SK-N-SH (cell line): ENCODE results near the gene ZNF502. TPM values are rescaled to one million over a fixed set of nuclear protein-coding genes. Genes with fewer than 3 reads are reported as not detected.

Experiments
- CTCF ChIA-PET: fragments of 300-600, 350-600 bp; formaldehyde crosslinking; extraction: SDS; loops from one replicate; lab custom pipeline; 2021; lab: Yijun Ruan, JAX
- POLR2A ChIA-PET: fragments of 350-600 bp; sonication (Branson Sonifier 250); formaldehyde crosslinking; extraction: SDS; loops from one replicate; lab custom pipeline; 2020; ENCODE audit warnings: antibody characterized with exemption, inconsistent platforms; lab: Yijun Ruan, JAX
- DNase-seq: peaks from one replicate; pipeline ENCODE4 v3.0.0; 2012
- H2AFZ ChIP-seq: fragments of 200-600 bp; sonication (generic); 2 replicates; pipeline ENCODE4 v1.8.1; 2016; ENCODE audit warnings: antibody characterized with exemption, mild to moderate bottlenecking, low read depth
- H3F3A ChIP-seq: fragments of 200-600 bp; sonication (generic); replicated peaks from 2 replicates; pipeline ENCODE3; 2016; ENCODE audit warnings: antibody characterized with exemption, mild to moderate bottlenecking; ENCODE audit not compliant: insufficient read depth
- H3K27ac ChIP-seq, 2 experiments: fragments of 200-500 bp in 1 of 2; fragments of 200-600 bp in 1 of 2; sonication (Bioruptor generic) in 1 of 2; sonication (generic), shearing (Covaris generic) in 1 of 2; 2 replicates each; pipeline versions ENCODE4 v1.5.1 to v1.6.1; 2014 to 2016; ENCODE audit warnings: low read depth in 2 of 2, inconsistent platforms in 1 of 2, low read length in 1 of 2, mild to moderate bottlenecking in 1 of 2, mixed read lengths in 1 of 2
- H3K27me3 ChIP-seq: fragments of 200-600 bp; sonication (generic), shearing (Covaris generic); 2 replicates; pipeline ENCODE4 v1.6.1; 2016; ENCODE audit warnings: mixed run types; ENCODE audit not compliant: insufficient read depth
- H3K36me3 ChIP-seq, 2 experiments: fragments of 200-500 bp in 1 of 2; fragments of 200-600 bp in 1 of 2; sonication (Bioruptor generic) in 1 of 2; sonication (generic) in 1 of 2; replicated peaks in 1 of 2; 2 replicates each; pipeline versions ENCODE3 to v1.5.1; 2014 to 2016; ENCODE audit warnings: low read length in 1 of 2, mild to moderate bottlenecking in 1 of 2; ENCODE audit not compliant: insufficient read depth in 2 of 2, control insufficient read depth in 1 of 2
- H3K4me1 ChIP-seq, 2 experiments: fragments of 200-500 bp in 1 of 2; fragments of 200-600 bp in 1 of 2; sonication (Bioruptor generic) in 1 of 2; sonication (generic), shearing (Covaris generic) in 1 of 2; 2 replicates each; pipeline versions ENCODE4 v1.5.1 to v1.6.1; 2014 to 2016; ENCODE audit warnings: low read depth in 1 of 2, low read length in 1 of 2, mixed run types in 1 of 2; ENCODE audit not compliant: insufficient read depth in 2 of 2, control insufficient read depth in 1 of 2
- H3K4me2 ChIP-seq: fragments of 200-600 bp; sonication (generic), shearing (Covaris generic); 2 replicates; pipeline ENCODE4 v1.6.1; 2017; ENCODE audit warnings: mixed run types
- H3K4me3 ChIP-seq, 2 experiments: fragments of 200-500 bp in 1 of 2; fragments of 200-600 bp in 1 of 2; sonication (Bioruptor generic) in 1 of 2; sonication (generic), shearing (Covaris generic) in 1 of 2; 2 replicates each; pipeline versions ENCODE4 v1.5.1 to v1.8.1; 2014 to 2016; ENCODE audit warnings: low read depth in 2 of 2, inconsistent platforms in 1 of 2, low read length in 1 of 2, mild to moderate bottlenecking in 1 of 2, mixed read lengths in 1 of 2, moderate library complexity in 1 of 2
- H3K79me2 ChIP-seq: fragments of 200-600 bp; sonication (generic); 2 replicates; pipeline ENCODE4 v1.8.1; 2017; ENCODE audit warnings: mild to moderate bottlenecking; ENCODE audit not compliant: insufficient read depth
- H3K9ac ChIP-seq: fragments of 200-600 bp; sonication (generic); 2 replicates; pipeline ENCODE4 v1.6.1; 2017; ENCODE audit warnings: mixed run types
- H3K9me2 ChIP-seq: fragments of 200-600 bp; sonication (generic); 2 replicates; pipeline ENCODE4 v1.6.1; 2017; ENCODE audit warnings: mixed run types
- H3K9me3 ChIP-seq: fragments of 200-600 bp; sonication (generic); 2 replicates; pipeline ENCODE4 v1.6.1; 2017; ENCODE audit warnings: mixed run types, mild to moderate bottlenecking, moderate library complexity
- H4K20me1 ChIP-seq: fragments of 200-600 bp; sonication (generic); 2 replicates; pipeline ENCODE4 v1.6.1; 2017; ENCODE audit warnings: mild to moderate bottlenecking, mixed run types; ENCODE audit not compliant: insufficient read depth
- EZH2phosphoT487 ChIP-seq: fragments of 200-600 bp; sonication (generic); IDR thresholded peaks from 2 replicates; pipeline ENCODE4 v1.6.1; 2017; ENCODE audit warnings: low read depth, mixed run types, mild to moderate bottlenecking, antibody characterized with exemption, moderate library complexity, borderline replicate concordance
- MAX ChIP-seq: IDR thresholded peaks from 2 replicates; pipeline ENCODE4 v1.4.0; 2012; ENCODE audit warnings: low read depth
- NFIC ChIP-seq: IDR thresholded peaks from 2 replicates; pipeline ENCODE4 v1.4.0; 2012; ENCODE audit warnings: borderline replicate concordance
- PBX3 ChIP-seq: IDR thresholded peaks from 2 replicates; pipeline ENCODE4; 2012
- POLR2AphosphoS5 ChIP-seq: IDR thresholded peaks from 2 replicates; pipeline ENCODE4 v1.6.1; 2012; ENCODE audit warnings: low read depth, low read length
- SIN3A ChIP-seq: IDR thresholded peaks from 2 replicates; pipeline ENCODE4 v1.6.1; 2012; ENCODE audit warnings: low read depth, mild to moderate bottlenecking, low read length, moderate library complexity, borderline replicate concordance
- TCF12 ChIP-seq: IDR thresholded peaks from 2 replicates; pipeline ENCODE4 v1.4.0; 2012
- TEAD4 ChIP-seq: IDR thresholded peaks from 2 replicates; pipeline ENCODE4 v1.4.0; 2012; ENCODE audit warnings: mild to moderate bottlenecking, borderline replicate concordance; ENCODE audit not compliant: insufficient read depth
- USF2 ChIP-seq: fragments of 150-350 bp; IDR thresholded peaks from 2 replicates; pipeline ENCODE4 v1.6.1; 2017; ENCODE audit warnings: antibody characterized with exemption, low read length, low read depth, borderline replicate concordance
- YY1 ChIP-seq: IDR thresholded peaks from 2 replicates; pipeline ENCODE4 v1.4.0; 2012; ENCODE audit warnings: low read depth, mild to moderate bottlenecking
- WGBS: methylation state at CpG from one replicate; pipeline ENCODE4 v1.1.6; 2017; ENCODE audit warnings: low lambda C conversion rate; 5-methylcytosine and 5-hydroxymethylcytosine counted together
- polyA plus RNA-seq, 3 experiments: library from polyadenylated mRNA; depleted of rRNA; stranded (reverse); fragments of >200 nt; gene quantifications; 2 replicates each; pipeline ENCODE4 v1.2.3, GENCODE V29; 2012
- TF ChIP-seq, protein P1 (sequence below): fragments of 200-600 bp; sonication (generic); IDR thresholded peaks from 2 replicates; pipeline ENCODE4 v1.6.1; 2017; ENCODE audit warnings: antibody characterized with exemption, mild to moderate bottlenecking, moderate library complexity

Gene ZNF502
- polyA plus RNA-seq, 1 of the 3 experiments (the other 2 are of a cell fraction), result 2.1 TPM

DNA sequence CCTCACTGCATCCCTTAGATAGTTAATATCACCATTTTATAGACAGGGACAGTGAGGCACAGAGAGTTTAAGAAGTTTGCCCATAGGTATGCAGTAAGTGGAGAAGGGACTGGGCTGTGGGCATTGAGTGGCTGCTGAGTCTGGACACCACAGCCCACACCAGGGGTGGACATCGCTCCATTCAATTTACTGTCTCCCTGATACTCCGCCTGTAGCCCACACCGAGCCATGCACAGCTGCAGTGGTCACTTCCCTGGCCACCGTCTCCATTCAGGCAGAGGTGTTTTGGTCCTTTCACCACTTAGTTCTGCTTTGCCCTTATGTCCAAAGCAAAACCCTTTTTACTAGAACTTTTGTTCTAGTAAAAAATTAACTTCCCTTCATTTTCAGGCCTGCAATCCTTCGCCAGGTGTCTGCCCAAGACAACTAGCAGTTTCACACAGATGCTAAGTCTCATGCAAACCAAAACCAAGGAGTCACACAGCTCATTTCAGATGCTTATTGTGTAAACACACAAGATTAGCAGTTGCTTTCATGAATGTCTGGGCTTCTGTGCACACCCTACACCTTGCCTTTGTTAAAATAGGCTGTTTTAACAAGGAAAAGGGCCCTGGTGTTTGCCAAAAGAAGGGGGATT, 33.9 kb upstream of the ZNF502 start:
- Histone ChIP-seq H3K9ac (no peak overlapping the region), H3K4me1 (peaks cover 0 to 3% of the 10 kb centered on the region in 2 experiments; a peak in 1 of 4 replicates), H3K27me3 (no peaks in the 10 kb centered on the region), H3K4me3 (no peak overlapping the region), H3K9me3 (no peaks in the 10 kb centered on the region), H3K9me2 (no peaks in the 10 kb centered on the region), H3K36me3 (peaks cover 7 to 16% of the 10 kb centered on the region in 2 experiments), H3F3A (no peaks in the 10 kb centered on the region), H4K20me1 (no peaks in the 10 kb centered on the region), H3K79me2 (no peaks in the 10 kb centered on the region), H3K4me2 (no peak overlapping the region), H2AFZ (no peak overlapping the region), H3K27ac (no peak overlapping the region)
- ChIA-PET CTCF (no interaction called here), POLR2A (no interaction called here)
- DNase-seq, result no peak
- 91% methylated on average over 5 of the region's 5 CpGs for WGBS
- TF ChIP-seq POLR2AphosphoS5 (no peak), PBX3 (no peak), TCF12 (no peak), YY1 (no peak)
- TF ChIP-seq, protein P1, sequence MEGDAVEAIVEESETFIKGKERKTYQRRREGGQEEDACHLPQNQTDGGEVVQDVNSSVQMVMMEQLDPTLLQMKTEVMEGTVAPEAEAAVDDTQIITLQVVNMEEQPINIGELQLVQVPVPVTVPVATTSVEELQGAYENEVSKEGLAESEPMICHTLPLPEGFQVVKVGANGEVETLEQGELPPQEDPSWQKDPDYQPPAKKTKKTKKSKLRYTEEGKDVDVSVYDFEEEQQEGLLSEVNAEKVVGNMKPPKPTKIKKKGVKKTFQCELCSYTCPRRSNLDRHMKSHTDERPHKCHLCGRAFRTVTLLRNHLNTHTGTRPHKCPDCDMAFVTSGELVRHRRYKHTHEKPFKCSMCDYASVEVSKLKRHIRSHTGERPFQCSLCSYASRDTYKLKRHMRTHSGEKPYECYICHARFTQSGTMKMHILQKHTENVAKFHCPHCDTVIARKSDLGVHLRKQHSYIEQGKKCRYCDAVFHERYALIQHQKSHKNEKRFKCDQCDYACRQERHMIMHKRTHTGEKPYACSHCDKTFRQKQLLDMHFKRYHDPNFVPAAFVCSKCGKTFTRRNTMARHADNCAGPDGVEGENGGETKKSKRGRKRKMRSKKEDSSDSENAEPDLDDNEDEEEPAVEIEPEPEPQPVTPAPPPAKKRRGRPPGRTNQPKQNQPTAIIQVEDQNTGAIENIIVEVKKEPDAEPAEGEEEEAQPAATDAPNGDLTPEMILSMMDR, result no peak

DNA sequence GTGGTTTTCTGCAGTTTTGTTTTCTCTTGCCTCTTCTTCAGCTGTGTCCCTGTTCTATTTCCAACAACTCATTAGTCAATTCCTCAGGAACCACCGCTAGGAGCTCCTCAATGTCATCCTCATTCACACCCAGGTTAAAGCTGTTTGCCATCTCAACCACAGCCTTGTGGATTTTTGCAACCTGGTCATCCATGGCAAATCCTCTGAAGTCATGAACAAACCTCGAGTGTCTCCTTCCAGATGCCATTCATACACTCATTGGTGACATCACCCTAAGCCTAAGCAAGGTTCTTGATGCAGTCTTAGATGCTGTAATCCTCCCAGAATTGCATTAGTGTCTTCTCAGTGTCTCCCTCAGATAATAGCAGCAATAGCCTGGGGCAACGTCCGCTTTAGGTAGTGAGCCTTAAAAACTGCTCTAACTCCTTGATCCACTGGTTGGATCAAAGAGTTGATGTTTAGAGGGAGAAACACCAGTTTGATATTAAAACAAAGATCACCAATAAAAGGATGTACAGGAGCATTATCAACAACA, 31.5 kb upstream of the ZNF502 start:
- WGBS, result 82% methylated on average over 4 of the region's 4 CpGs
- Histone ChIP-seq H3K9ac (no peak overlapping the region), H3K4me2 (no peak overlapping the region), H3K9me2 (no peaks in the 10 kb centered on the region), H2AFZ (no peak overlapping the region), H3K4me1 (peaks cover 0 to 5% of the 10 kb centered on the region in 2 experiments; a peak in 1 of 4 replicates), H3K36me3 (peaks cover 10 to 21% of the 10 kb centered on the region in 2 experiments), H3K27me3 (no peaks in the 10 kb centered on the region), H4K20me1 (no peaks in the 10 kb centered on the region), H3F3A (no peaks in the 10 kb centered on the region), H3K79me2 (no peaks in the 10 kb centered on the region), H3K4me3 (no peak overlapping the region), H3K27ac (no peak overlapping the region), H3K9me3 (no peaks in the 10 kb centered on the region)
- DNase-seq, result no peak
- no peak for TF ChIP-seq SIN3A
- TF ChIP-seq MAX, result no peak
- no peak for TF ChIP-seq USF2
- no peak for TF ChIP-seq EZH2phosphoT487
- no peak for TF ChIP-seq TCF12
- no peak for TF ChIP-seq TEAD4
- no peak for TF ChIP-seq NFIC
- ChIA-PET CTCF (no interaction called here), POLR2A (no interaction called here)
